H9 (cell line): Measurements from ENCODE around the gene ADGRL3. TPM values are rescaled to one million over a fixed set of nuclear protein-coding genes. Genes with fewer than 3 reads are reported as not detected.

Source experiments
- DNase-seq: peaks from one replicate; pipeline ENCODE4 v3.0.0-alpha.2; 2017
- H2AFZ ChIP-seq: one replicate; pipeline ENCODE4 v1.6.1; 2013; ENCODE audit warnings: mild to moderate bottlenecking, low read length, control low read depth, moderate library complexity
- H2AK5ac ChIP-seq: 2 replicates; pipeline ENCODE4 v1.6.1; 2013; ENCODE audit warnings: low read length, control low read depth, mixed read lengths; ENCODE audit not compliant: insufficient read length
- H2BK120ac ChIP-seq: one replicate; pipeline ENCODE4 v1.6.1; 2013; ENCODE audit warnings: low read depth, mild to moderate bottlenecking, low read length, control low read depth, inconsistent platforms; ENCODE audit not compliant: poor library complexity, severe bottlenecking
- H2BK12ac ChIP-seq: 2 replicates; pipeline ENCODE4 v1.6.1; 2013; ENCODE audit warnings: low read length, control low read depth, mixed read lengths, low read depth; ENCODE audit not compliant: insufficient read length
- H2BK15ac ChIP-seq: 2 replicates; pipeline ENCODE4 v1.6.1; 2013; ENCODE audit warnings: low read depth, low read length, control low read depth
- H2BK20ac ChIP-seq: one replicate; pipeline ENCODE4 v1.6.1; 2013; ENCODE audit warnings: low read depth, mild to moderate bottlenecking, low read length, control low read depth, inconsistent platforms; ENCODE audit not compliant: poor library complexity, severe bottlenecking
- H2BK5ac ChIP-seq: 2 replicates; pipeline ENCODE4 v1.6.1; 2013; ENCODE audit warnings: low read length, control low read depth, mixed read lengths; ENCODE audit not compliant: insufficient read length
- H3K14ac ChIP-seq: 2 replicates; pipeline ENCODE4 v1.6.1; 2013; ENCODE audit warnings: low read length, control low read depth; ENCODE audit not compliant: insufficient read depth
- H3K18ac ChIP-seq: 2 replicates; pipeline ENCODE4 v1.6.1; 2013; ENCODE audit warnings: low read depth, mild to moderate bottlenecking, mixed read lengths, low read length, control low read depth; ENCODE audit not compliant: insufficient read length
- H3K23ac ChIP-seq: 2 replicates; pipeline ENCODE4 v1.6.1; 2013; ENCODE audit warnings: low read length, control low read depth, mixed read lengths, low read depth; ENCODE audit not compliant: insufficient read length
- H3K23me2 ChIP-seq: 2 replicates; pipeline ENCODE4 v1.6.1; 2013; ENCODE audit warnings: low read depth, mild to moderate bottlenecking, mixed read lengths, low read length, control low read depth; ENCODE audit not compliant: insufficient read length, poor library complexity, severe bottlenecking
- H3K27ac ChIP-seq: 2 replicates; pipeline ENCODE4 v1.5.1; 2013; ENCODE audit warnings: low read length, control low read depth, mixed read lengths, low read depth; ENCODE audit not compliant: insufficient read length
- H3K27me3 ChIP-seq: 2 replicates; pipeline ENCODE4 v1.6.1; 2013; ENCODE audit warnings: low read length, control low read depth, inconsistent platforms; ENCODE audit not compliant: insufficient read depth
- H3K4ac ChIP-seq: 2 replicates; pipeline ENCODE4 v1.6.1; 2013; ENCODE audit warnings: low read depth, mild to moderate bottlenecking, control low read depth, inconsistent platforms, low read length, moderate library complexity
- H3K4me1 ChIP-seq: 2 replicates; pipeline ENCODE4 v1.6.1; 2013; ENCODE audit warnings: low read length, control low read depth, inconsistent platforms; ENCODE audit not compliant: insufficient read depth
- H3K4me2 ChIP-seq: 2 replicates; pipeline ENCODE4 v1.6.1; 2013; ENCODE audit warnings: low read length, control low read depth, mixed read lengths; ENCODE audit not compliant: insufficient read length, insufficient read depth
- H3K56ac ChIP-seq: 2 replicates; pipeline ENCODE4 v1.6.1; 2013; ENCODE audit warnings: low read depth, mild to moderate bottlenecking, mixed read lengths, low read length, control low read depth; ENCODE audit not compliant: insufficient read length
- H3K79me1 ChIP-seq: 2 replicates; pipeline ENCODE4 v1.6.1; 2013; ENCODE audit warnings: low read depth, mild to moderate bottlenecking, moderate library complexity, low read length, control low read depth, inconsistent platforms; ENCODE audit not compliant: insufficient read depth, poor library complexity, severe bottlenecking
- H3K79me2 ChIP-seq: 2 replicates; pipeline ENCODE4 v1.6.1; 2013; ENCODE audit warnings: low read length, control low read depth, inconsistent platforms; ENCODE audit not compliant: insufficient read depth
- H3K9ac ChIP-seq: 2 replicates; pipeline ENCODE4 v1.6.1; 2013; ENCODE audit warnings: low read length, control low read depth, mixed read lengths; ENCODE audit not compliant: insufficient read length; ENCODE audit errors: extremely low read depth
- H3K9me3 ChIP-seq: one replicate; pipeline ENCODE4 v1.6.1; 2013; ENCODE audit warnings: low read depth, low read length, inconsistent platforms; ENCODE audit not compliant: control insufficient read depth
- H3T11ph ChIP-seq: one replicate; pipeline ENCODE4 v1.6.1; 2013; ENCODE audit warnings: mild to moderate bottlenecking, low read length, control low read depth, inconsistent platforms
- H4K20me1 ChIP-seq: one replicate; pipeline ENCODE4 v1.6.1; 2013; ENCODE audit not compliant: control insufficient read depth, insufficient read length, insufficient read depth
- H4K5ac ChIP-seq: 2 replicates; pipeline ENCODE4 v1.6.1; 2013; ENCODE audit warnings: low read depth, mild to moderate bottlenecking, mixed read lengths, low read length, control low read depth; ENCODE audit not compliant: insufficient read length
- H4K8ac ChIP-seq: replicated peaks from 2 replicates; pipeline ENCODE4 v1.6.1; 2013; ENCODE audit warnings: low read length, control low read depth, mixed read lengths, low read depth; ENCODE audit not compliant: insufficient read length
- H4K91ac ChIP-seq: 2 replicates; pipeline ENCODE4 v1.6.1; 2013; ENCODE audit warnings: low read depth, mild to moderate bottlenecking, moderate library complexity, mixed read lengths, low read length, control low read depth; ENCODE audit not compliant: insufficient read length
- H3K27ac Mint-ChIP-seq, 3 experiments: 2 replicates in 2 of 3; 3 replicates in 1 of 3; pipeline ENCODE4 v1.8.0; 2020 to 2021; ENCODE audit warnings: mixed read lengths in 3 of 3, mild to moderate bottlenecking in 1 of 3, moderate library complexity in 1 of 3
- H3K27me3 Mint-ChIP-seq: 2 replicates; pipeline ENCODE4 v1.8.0; 2021; ENCODE audit warnings: low read depth, mild to moderate bottlenecking, moderate library complexity, mixed read lengths
- H3K36me3 Mint-ChIP-seq, 3 experiments: 2 replicates in 2 of 3; 3 replicates in 1 of 3; pipeline ENCODE4 v1.8.0; 2020 to 2021; ENCODE audit warnings: low read depth in 3 of 3, mixed read lengths in 3 of 3; ENCODE audit not compliant: insufficient read depth in 1 of 3
- H3K4me1 Mint-ChIP-seq, 2 experiments: 2 replicates each; pipeline ENCODE4 v1.8.0; 2020; ENCODE audit warnings: mixed read lengths in 2 of 2
- H3K4me3 Mint-ChIP-seq, 2 experiments: 2 replicates in 1 of 2; 3 replicates in 1 of 2; pipeline ENCODE4 v1.8.0; 2020 to 2021; ENCODE audit warnings: mild to moderate bottlenecking in 2 of 2, mixed read lengths in 2 of 2, moderate library complexity in 1 of 2
- H3K9me3 Mint-ChIP-seq, 2 experiments: 2 replicates in 1 of 2; 3 replicates in 1 of 2; pipeline ENCODE4 v1.8.0; 2020; ENCODE audit warnings: mild to moderate bottlenecking in 2 of 2, mixed read lengths in 2 of 2, moderate library complexity in 1 of 2
- CTCF ChIP-seq: fragments of 200-600 bp; sonication (generic); conservative IDR thresholded peaks from 3 replicates; pipeline ENCODE4 v1.8.0; 2021; ENCODE audit warnings: antibody characterized with exemption, mild to moderate bottlenecking
- WGBS: extraction: QIAGEN DNeasy Blood & Tissue Kit; methylation state at CpG from one replicate; pipeline ENCODE4 v1.1.7; 2013; ENCODE audit warnings: missing lambda C conversion rate, low lambda C conversion rate, mixed read lengths; ENCODE audit not compliant: insufficient read length; ENCODE audit errors: extremely low coverage; 5-methylcytosine and 5-hydroxymethylcytosine counted together
- total RNA-seq: library from RNA; stranded (reverse); gene quantifications from 2 replicates; pipeline ENCODE4 v1.2.1, GENCODE V29; 2021

The ADGRL3 gene
- total RNA-seq, 1 experiment from 2014 or later = 5.9 TPM

GRCh38 chr4:61274286-61274685 lies 74.2 kb downstream of the ADGRL3 start:
- Histone ChIP-seq H3K23me2 (no peaks in the 10 kb centered on the region), H3K79me1 (no peaks in the 10 kb centered on the region), H3K56ac (no peak overlapping the region), H2AK5ac (no peak overlapping the region), H3K79me2 (no peaks in the 10 kb centered on the region), H3K4me2 (no peak overlapping the region), H3K14ac (no peak overlapping the region), H3K9ac (no peak overlapping the region), H3K23ac (no peak overlapping the region), H2BK12ac (no peak overlapping the region), H3K4me1 (no peaks in the 10 kb centered on the region; the same call in 1 of the 2 replicates), H3K18ac (no peak overlapping the region), H2BK15ac (no peak overlapping the region), H4K91ac (no peak overlapping the region), H3K27ac (no peak overlapping the region), H2AFZ (no peak overlapping the region), H2BK5ac (no peak overlapping the region), H3K4ac (no peak overlapping the region), H2BK20ac (no peak overlapping the region), H4K5ac (no peak overlapping the region), H2BK120ac (no peak overlapping the region), H3K27me3 (no peaks in the 10 kb centered on the region), H3K9me3 (no peaks in the 10 kb centered on the region), H4K8ac (no peak overlapping the region), H3T11ph (no peak overlapping the region), H4K20me1 (no peaks in the 10 kb centered on the region)
- no peaks in the 10 kb centered on the region for H3K36me3 Mint-ChIP-seq
- H3K27ac Mint-ChIP-seq = no peak overlapping the region
- H3K27me3 Mint-ChIP-seq = no peaks in the 10 kb centered on the region
- WGBS = no CpG with 5 or more reads among the region's 1 CpG
- TF ChIP-seq CTCF = no peak
- H3K4me1 Mint-ChIP-seq = peaks cover 12 to 25% of the 10 kb centered on the region in 2 experiments
- H3K9me3 Mint-ChIP-seq = no peaks in the 10 kb centered on the region
- H3K4me3 Mint-ChIP-seq = no peak overlapping the region
- DNase-seq = no peak
